CD14-positive monocyte (primary cell): ENCODE data around the gene ADTRP. TPM values are rescaled to one million over a fixed set of nuclear protein-coding genes. Genes with fewer than 3 reads are reported as not detected.

ENCODE experiments used
- DNase-seq, 3 donors: peaks; one replicate each; pipeline ENCODE4 v3.0.0-alpha.2; 2011 to 2022
- H2AFZ ChIP-seq: 2 replicates; pipeline ENCODE4 v1.6.0; 2012; ENCODE audit warnings: mild to moderate bottlenecking, low read depth, low read length, inconsistent platforms; ENCODE audit not compliant: insufficient read depth, poor library complexity, severe bottlenecking
- H3K27ac ChIP-seq, 2 donors: 1 replicate in 1 of 2; 2 replicates in 1 of 2; pipeline ENCODE4 v1.5.1; 2012 to 2013; ENCODE audit warnings: low read length in 2 of 2, control low read depth in 1 of 2, inconsistent platforms in 1 of 2, low read depth in 1 of 2, mild to moderate bottlenecking in 1 of 2
- H3K27me3 ChIP-seq, 2 donors: one replicate each; pipeline versions ENCODE4 v1.6.0 to v1.6.1; 2011 to 2013; ENCODE audit warnings: low read length in 2 of 2; ENCODE audit not compliant: control insufficient read depth in 2 of 2, insufficient read depth in 2 of 2
- H3K36me3 ChIP-seq, 2 donors: replicated peaks in 1 of 2; 1 replicate in 1 of 2; 2 replicates in 1 of 2; pipeline versions ENCODE4 v1.5.1 to v1.6.1; 2012 to 2013; ENCODE audit warnings: low read length in 2 of 2, control low read depth in 1 of 2, inconsistent platforms in 1 of 2, mild to moderate bottlenecking in 1 of 2; ENCODE audit not compliant: insufficient read depth in 2 of 2, control insufficient read depth in 1 of 2
- H3K4me1 ChIP-seq, 2 donors: 1 replicate in 1 of 2; 2 replicates in 1 of 2; pipeline versions ENCODE4 v1.5.1 to v1.6.1; 2012 to 2013; ENCODE audit warnings: low read length in 2 of 2, control low read depth in 1 of 2, inconsistent platforms in 1 of 2, mild to moderate bottlenecking in 1 of 2, moderate library complexity in 1 of 2; ENCODE audit not compliant: insufficient read depth in 2 of 2, control insufficient read depth in 1 of 2
- H3K4me2 ChIP-seq: replicated peaks from 2 replicates; pipeline ENCODE3; 2012; ENCODE audit warnings: low read length, moderate library complexity, mild to moderate bottlenecking; ENCODE audit not compliant: poor library complexity, severe bottlenecking; ENCODE audit errors: extremely low read depth
- H3K4me3 ChIP-seq, 3 experiments: fragments of 200-600 bp in 1 of 3; sonication (generic) in 1 of 3; replicated peaks in 1 of 3; 1 replicate in 2 of 3; 2 replicates in 1 of 3; pipeline ENCODE4 v1.5.1; 2011 to 2013; ENCODE audit warnings: low read length in 3 of 3, mild to moderate bottlenecking in 3 of 3, control low read depth in 2 of 3, low read depth in 2 of 3, inconsistent platforms in 1 of 3, moderate library complexity in 1 of 3
- H3K79me2 ChIP-seq: 2 replicates; pipeline ENCODE4 v1.6.0; 2012; ENCODE audit warnings: mild to moderate bottlenecking, control low read depth, inconsistent platforms, low read length, moderate library complexity; ENCODE audit not compliant: insufficient read depth
- H3K9ac ChIP-seq: 2 replicates; pipeline ENCODE4 v1.6.0; 2017; ENCODE audit warnings: low read length, mild to moderate bottlenecking; ENCODE audit not compliant: insufficient read depth, poor library complexity, severe bottlenecking
- H3K9me3 ChIP-seq, 2 donors: replicated peaks in 1 of 2; 1 replicate in 1 of 2; 2 replicates in 1 of 2; pipeline versions ENCODE4 v1.5.1 to v1.6.1; 2012 to 2013; ENCODE audit warnings: low read length in 2 of 2, control low read depth in 1 of 2; ENCODE audit not compliant: control insufficient read depth in 1 of 2, insufficient read depth in 1 of 2
- H4K20me1 ChIP-seq: 2 replicates; pipeline ENCODE4 v1.6.0; 2012; ENCODE audit warnings: mild to moderate bottlenecking, low read length, control low read depth, moderate library complexity; ENCODE audit not compliant: insufficient read depth
- H3K27ac Mint-ChIP-seq, 7 donors: one replicate each; pipeline ENCODE4 v1.8.0; 2020; ENCODE audit warnings: mild to moderate bottlenecking in 7 of 7, mixed read lengths in 7 of 7, moderate library complexity in 6 of 7, inconsistent platforms in 2 of 7
- H3K27me3 Mint-ChIP-seq, 3 donors: one replicate each; pipeline ENCODE4 v1.8.0; 2021 to 2022; ENCODE audit warnings: low read depth in 3 of 3, mild to moderate bottlenecking in 3 of 3, mixed read lengths in 3 of 3, moderate library complexity in 3 of 3, inconsistent platforms in 1 of 3
- H3K36me3 Mint-ChIP-seq, 2 donors: one replicate each; pipeline ENCODE4 v1.8.0; 2020; ENCODE audit warnings: mixed read lengths in 2 of 2, inconsistent platforms in 1 of 2, mild to moderate bottlenecking in 1 of 2
- H3K4me1 Mint-ChIP-seq: one replicate; pipeline ENCODE4 v1.8.0; 2020; ENCODE audit warnings: mild to moderate bottlenecking, mixed read lengths
- H3K4me3 Mint-ChIP-seq, 2 donors: one replicate each; pipeline ENCODE4 v1.8.0; 2020; ENCODE audit warnings: mild to moderate bottlenecking in 2 of 2, mixed read lengths in 2 of 2, moderate library complexity in 1 of 2
- H3K9me3 Mint-ChIP-seq, 7 donors: one replicate each; pipeline ENCODE4 v1.8.0; 2020 to 2022; ENCODE audit warnings: mixed read lengths in 7 of 7, mild to moderate bottlenecking in 6 of 7, moderate library complexity in 6 of 7, inconsistent platforms in 2 of 7
- WGBS: methylation state at CpG from one replicate; pipeline ENCODE4 v1.1.5; 2013; ENCODE audit warnings: missing lambda C conversion rate; ENCODE audit not compliant: insufficient coverage; 5-methylcytosine and 5-hydroxymethylcytosine counted together
- intact Hi-C, 2 donors: fragments of 100-400 bp; cut with micrococcal nuclease; formaldehyde crosslinking; loops; one replicate each; pipeline versions ENCODE4 v1.15.0 to v1.15.1; 2023
- polyA plus RNA-seq, 3 donors: library from polyadenylated mRNA; depleted of rRNA in 1 of 3; unstranded in 2 of 3; stranded (reverse) in 1 of 3; fragments of 300-500 nt in 2 of 3; fragments of >200 nt in 1 of 3; fragmentation: Illumina TruSeq in 2 of 3; gene quantifications; 1 replicate in 2 of 3; 2 replicates in 1 of 3; pipeline ENCODE4 v1.2.3, GENCODE V29; 2012 to 2021
- TF ChIP-seq, protein P1 (sequence below): fragments of 200-600 bp; IDR thresholded peaks from one replicate; pipeline ENCODE4 v1.8.0; 2022; ENCODE audit warnings: antibody characterized with exemption, mild to moderate bottlenecking

Gene ADTRP
- polyA plus RNA-seq, 3 donors, result 0.04 to 0.20 TPM; not detected in 1

DNA sequence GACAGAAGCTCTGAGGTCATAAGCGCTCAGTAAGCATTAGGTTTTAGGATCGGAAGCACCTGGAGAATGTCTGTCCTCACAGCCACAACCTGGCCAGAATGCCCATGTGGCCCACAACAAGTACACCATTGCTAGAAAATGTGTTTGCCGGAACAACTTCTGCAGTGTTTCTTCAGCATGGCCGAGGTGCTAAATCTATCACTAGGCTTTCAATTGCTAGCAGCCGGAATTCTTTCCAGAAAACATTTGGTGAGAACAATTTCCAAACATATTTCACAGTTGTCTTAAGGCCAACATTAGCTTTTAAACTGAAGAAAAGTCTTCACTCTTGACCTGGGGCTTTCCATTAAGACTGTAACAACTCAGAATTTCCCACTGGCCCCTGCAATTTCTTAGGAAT is 18.2 kb upstream of the ADTRP start:
- TF ChIP-seq, protein P1, sequence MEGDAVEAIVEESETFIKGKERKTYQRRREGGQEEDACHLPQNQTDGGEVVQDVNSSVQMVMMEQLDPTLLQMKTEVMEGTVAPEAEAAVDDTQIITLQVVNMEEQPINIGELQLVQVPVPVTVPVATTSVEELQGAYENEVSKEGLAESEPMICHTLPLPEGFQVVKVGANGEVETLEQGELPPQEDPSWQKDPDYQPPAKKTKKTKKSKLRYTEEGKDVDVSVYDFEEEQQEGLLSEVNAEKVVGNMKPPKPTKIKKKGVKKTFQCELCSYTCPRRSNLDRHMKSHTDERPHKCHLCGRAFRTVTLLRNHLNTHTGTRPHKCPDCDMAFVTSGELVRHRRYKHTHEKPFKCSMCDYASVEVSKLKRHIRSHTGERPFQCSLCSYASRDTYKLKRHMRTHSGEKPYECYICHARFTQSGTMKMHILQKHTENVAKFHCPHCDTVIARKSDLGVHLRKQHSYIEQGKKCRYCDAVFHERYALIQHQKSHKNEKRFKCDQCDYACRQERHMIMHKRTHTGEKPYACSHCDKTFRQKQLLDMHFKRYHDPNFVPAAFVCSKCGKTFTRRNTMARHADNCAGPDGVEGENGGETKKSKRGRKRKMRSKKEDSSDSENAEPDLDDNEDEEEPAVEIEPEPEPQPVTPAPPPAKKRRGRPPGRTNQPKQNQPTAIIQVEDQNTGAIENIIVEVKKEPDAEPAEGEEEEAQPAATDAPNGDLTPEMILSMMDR, result no peak
- no peak overlapping the region for H2AFZ ChIP-seq
- H3K36me3 Mint-ChIP-seq, result no peaks in the 10 kb centered on the region
- no peaks in the 10 kb centered on the region for H4K20me1 ChIP-seq
- H3K9ac ChIP-seq, result no peak overlapping the region
- 100% methylated on average over 5 of the region's 5 CpGs for WGBS
- no peak overlapping the region for H3K27ac Mint-ChIP-seq
- H3K4me3 Mint-ChIP-seq, result no peak overlapping the region
- H3K79me2 ChIP-seq, result no peaks in the 10 kb centered on the region
- no peaks in the 10 kb centered on the region for H3K27me3 Mint-ChIP-seq
- no peaks in the 10 kb centered on the region for H3K4me1 ChIP-seq
- peaks cover 0 to 7% (median 3%) of the 10 kb centered on the region in 7 donors for H3K9me3 Mint-ChIP-seq
- H3K27me3 ChIP-seq, result no peaks in the 10 kb centered on the region
- H3K4me2 ChIP-seq, result no peak overlapping the region
- no peak overlapping the region for H3K27ac ChIP-seq
- no peak for DNase-seq
- intact Hi-C loops, result no loop called here
- no peaks in the 10 kb centered on the region for H3K9me3 ChIP-seq
- peaks cover 2% of the 10 kb centered on the region for H3K4me1 Mint-ChIP-seq
- H3K4me3 ChIP-seq, result no peak overlapping the region
- H3K36me3 ChIP-seq, result no peaks in the 10 kb centered on the region

DNA sequence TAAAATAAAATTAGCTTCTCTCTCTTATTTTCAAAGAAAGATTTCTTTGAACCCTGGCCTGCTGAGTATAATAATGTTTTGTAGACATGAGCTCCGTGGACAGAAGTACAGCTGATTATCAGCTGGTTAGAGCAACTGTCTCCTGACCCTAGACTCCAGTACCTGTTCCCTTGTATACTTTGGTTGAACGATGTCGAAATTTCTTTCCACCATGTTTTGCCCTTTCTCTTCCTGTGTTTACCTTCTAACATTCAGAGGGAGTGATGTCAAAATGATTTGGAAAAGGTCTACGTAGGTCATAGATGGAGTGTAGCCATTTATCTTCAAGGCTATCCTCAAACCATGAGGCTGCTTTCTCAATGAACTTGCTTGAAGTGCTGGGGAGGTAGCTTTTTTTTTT is 16.8 kb upstream of the ADTRP start:
- no peak overlapping the region for H3K27ac ChIP-seq
- no CpG with 5 or more reads among the region's 4 CpGs for whole genome bisulfite sequencing

More for the DNA sequence above, 16.8 kb upstream of the ADTRP start:
- Mint-ChIP-seq H3K27me3 (no peaks in the 10 kb centered on the region), H3K27ac (no peak overlapping the region), H3K36me3 (no peaks in the 10 kb centered on the region), H3K9me3 (peaks cover 0 to 7% (median 3%) of the 10 kb centered on the region in 7 donors), H3K4me1 (no peaks in the 10 kb centered on the region), H3K4me3 (no peak overlapping the region)
- TF ChIP-seq, protein P1, result no peak
- no peaks in the 10 kb centered on the region for H3K79me2 ChIP-seq
- H2AFZ ChIP-seq, result no peak overlapping the region
- H3K27me3 ChIP-seq, result no peaks in the 10 kb centered on the region
- intact Hi-C loops, result no loop called here
- DNase-seq, result no peak
- H3K9me3 ChIP-seq, result no peaks in the 10 kb centered on the region
- no peak overlapping the region for H3K9ac ChIP-seq
- no peak overlapping the region for H3K4me2 ChIP-seq
- H4K20me1 ChIP-seq, result no peaks in the 10 kb centered on the region
- no peaks in the 10 kb centered on the region for H3K4me1 ChIP-seq
- H3K4me3 ChIP-seq, result no peak overlapping the region
- no peaks in the 10 kb centered on the region for H3K36me3 ChIP-seq
